NCI-H128 (cell line): ENCODE data around the gene TTLL5.

Experiments used
- DNase-seq: peaks from one replicate; lab custom pipeline; 2025; ENCODE audit not compliant: unreplicated experiment; lab: John Stamatoyannopoulos, UW

TTLL5 gene

DNA sequence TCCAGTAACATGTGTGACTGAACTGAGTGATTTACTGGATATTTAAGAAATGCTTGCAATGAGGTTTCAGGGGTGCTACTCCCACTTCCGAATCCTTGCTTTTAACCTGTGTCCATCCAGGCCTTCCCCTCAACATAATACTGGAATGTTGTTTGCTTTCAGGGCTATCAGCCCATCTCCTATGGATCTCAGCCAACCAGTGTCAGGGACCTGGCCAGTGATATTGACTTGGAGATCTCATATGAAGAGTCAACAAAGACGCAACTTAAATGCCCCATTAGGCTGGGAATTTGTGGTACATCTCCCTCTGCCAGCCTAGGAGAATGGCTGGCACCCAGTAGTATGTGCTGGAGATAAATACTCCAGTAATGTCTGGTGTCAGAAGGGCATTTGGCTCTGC, 323.6 kb downstream of the TTLL5 start:
- DNase-seq = no peak

DNA sequence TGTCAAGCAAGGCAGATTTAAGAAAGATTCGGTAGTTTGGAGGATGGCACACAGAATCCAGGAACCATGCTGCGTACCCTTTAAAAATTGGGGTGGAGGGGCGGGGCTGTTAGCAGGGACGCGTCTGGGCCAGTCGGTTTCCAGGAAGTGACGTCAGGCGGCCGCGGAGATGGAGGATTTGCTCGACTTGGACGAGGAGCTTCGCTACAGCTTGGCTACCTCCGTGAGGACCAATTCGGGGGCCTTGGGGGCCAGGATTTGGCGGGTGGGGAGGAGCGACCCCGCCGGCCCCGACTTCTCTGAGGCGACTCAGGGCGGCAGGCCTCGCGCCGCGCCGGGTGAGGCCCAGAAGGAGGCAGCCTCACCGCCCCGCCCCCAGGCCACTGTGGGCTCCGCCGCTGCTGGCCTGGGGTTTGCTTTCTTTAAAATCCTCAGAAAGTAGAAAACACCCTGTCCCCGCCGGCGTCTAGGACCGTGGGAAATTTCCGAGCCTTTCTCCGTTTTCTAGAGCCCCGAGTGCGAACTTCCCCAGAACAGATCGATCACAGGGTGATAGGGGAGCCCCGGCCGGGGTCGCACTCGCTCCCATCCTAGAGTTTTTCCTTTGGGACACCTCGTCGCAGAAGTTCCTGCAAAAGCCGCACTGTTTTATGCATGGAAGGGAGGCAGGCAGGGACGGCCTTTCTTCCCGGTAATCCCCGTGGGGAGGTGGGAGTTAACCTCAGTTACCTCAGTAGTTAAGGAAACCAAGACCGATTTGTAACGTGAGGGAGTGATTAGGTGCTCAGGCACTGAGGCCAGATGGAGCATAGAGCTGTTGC, 324.8 kb downstream of the TTLL5 start, which contains the start of gene IFT43:
TSS of gene IFT43 (plus strand) at position 146 of the 821 bp plus-strand sequence. CDS start at position 170, 24 bp downstream.
- peak; percentile 10 for DNase-seq

DNA sequence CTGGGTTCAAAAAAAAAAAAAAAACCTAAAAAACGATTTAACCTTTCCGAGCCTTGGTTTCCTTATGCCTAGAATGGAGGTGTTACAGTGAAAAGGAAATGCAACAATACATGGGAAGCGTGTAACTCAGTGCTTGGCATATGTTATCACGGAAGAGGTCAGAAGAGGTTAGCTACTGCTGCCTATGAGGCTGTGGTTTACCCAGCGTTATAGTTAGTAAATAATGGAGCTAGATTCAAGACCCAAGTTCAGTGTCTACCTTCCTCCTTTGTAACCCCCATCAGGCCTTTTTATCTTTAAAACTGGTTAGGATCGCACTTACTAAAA, 325.4 kb downstream of the TTLL5 start:
- no peak for DNase-seq

DNA sequence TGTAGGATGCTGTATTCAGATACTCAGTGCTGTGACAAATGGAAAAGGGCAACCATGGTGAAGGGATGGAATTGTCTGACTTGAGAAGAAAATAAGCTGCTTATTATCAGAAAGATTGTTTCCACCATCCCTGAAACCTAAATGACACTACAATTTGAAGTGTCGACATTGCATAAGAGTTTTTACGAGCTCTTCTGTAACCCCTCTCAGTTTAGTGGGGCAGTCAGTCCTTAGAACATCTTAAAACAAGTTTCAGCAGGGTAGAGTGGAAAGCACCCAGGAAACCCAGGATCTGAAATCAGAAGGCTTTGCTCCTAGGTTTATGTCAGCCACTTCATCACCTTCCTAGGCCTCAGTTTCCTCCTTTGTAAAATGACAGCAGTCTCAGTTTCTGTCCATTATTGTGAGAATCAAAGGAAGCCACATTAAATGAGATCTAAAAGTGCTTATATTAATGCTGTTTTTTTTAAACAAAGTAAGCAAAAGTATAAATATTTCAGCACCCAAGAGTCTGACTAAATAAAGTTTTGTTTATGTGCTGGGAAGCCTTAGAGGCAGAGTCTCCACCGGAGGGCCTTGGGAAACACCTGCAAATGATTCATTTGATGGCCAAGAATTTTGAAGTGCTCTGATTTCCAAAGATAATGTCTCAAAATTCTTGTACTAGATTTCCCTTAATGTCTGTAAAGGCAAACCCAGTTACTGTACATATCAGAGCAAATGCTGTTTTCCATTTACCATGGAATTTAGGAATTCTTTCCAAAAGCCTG, 326.3 kb downstream of the TTLL5 start:
- DNase-seq = no peak

DNA sequence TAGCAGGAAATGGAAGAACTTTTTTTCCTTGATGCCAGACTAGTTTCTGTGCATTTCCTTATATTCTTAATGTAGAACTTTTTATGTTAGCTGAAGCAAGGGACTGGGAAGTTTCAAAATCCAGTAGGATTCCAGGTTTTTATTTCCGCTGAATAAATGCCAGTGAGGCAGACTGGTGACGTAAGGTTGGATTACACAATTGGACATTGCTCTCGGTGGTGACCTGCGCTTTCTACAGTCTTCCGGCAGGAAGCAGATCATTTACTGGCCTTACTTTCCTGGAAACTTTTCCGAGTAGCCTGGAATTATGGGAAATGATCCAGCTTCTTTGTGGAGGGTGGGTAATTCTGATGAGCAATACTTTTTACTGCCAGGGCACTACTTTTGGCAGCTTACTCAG, 328.1 kb downstream of the TTLL5 start:
- DNase-seq = no peak

DNA sequence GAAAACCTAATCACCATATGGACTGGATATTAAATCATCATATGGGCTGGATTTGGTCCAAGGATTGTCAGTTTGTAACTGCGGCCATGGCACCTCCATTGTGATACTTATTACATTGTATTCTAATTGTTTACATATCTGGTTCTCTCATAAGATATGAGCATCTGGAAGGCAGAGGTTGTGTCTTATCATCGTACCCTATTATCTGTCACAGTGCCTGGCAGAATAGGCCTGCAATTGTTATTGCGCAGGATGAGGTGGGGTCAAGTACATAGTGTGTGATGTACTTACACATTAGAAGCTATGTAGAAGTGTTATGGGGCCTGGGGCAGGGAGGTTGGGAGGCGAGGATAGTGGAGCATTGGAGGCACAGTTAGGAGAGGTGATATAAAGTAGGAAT, 329.3 kb downstream of the TTLL5 start:
- DNase-seq = no peak

DNA sequence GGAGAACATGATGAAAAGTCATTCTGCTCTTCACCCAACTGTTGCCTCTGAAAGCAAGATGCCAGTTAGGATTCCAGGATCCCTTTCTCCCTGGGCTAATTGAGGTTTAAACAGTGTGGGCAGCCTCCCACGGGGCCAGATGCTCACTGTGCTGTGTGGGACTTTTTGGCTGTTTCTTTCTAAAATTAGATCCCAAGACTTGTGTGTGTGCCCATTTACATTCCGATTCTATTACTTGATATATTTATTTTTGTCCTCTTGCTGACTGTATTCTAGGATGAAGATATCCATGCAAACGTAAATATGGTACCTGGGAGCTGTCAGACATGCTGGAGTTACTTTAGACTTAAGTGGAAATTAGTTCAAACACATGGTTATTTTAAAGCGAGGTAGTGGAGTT, 330.7 kb downstream of the TTLL5 start:
- DNase-seq = no peak

DNA sequence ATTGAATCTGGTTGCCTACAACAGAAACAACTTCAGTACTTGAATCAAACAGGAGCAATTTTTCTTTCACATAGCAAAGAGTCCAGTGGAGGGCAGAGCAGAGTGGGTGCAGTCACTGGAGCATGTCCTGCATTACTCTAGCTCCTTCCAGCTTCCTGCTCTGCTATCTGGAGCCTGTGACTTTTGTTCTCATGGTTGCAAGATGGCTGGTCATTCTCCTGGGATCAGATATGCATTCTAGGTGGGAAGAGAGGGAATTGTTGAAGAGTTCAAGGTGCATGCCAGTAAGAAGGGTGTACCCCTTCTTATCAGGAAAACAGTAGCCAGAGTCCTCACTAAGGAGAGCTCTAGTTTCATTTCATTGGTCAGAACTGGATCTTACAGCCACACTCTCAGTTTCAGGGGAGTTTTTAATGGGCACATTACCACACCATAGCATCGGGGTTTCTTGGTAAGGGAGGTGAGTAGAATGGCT, 332.6 kb downstream of the TTLL5 start:
- no peak for DNase-seq

DNA sequence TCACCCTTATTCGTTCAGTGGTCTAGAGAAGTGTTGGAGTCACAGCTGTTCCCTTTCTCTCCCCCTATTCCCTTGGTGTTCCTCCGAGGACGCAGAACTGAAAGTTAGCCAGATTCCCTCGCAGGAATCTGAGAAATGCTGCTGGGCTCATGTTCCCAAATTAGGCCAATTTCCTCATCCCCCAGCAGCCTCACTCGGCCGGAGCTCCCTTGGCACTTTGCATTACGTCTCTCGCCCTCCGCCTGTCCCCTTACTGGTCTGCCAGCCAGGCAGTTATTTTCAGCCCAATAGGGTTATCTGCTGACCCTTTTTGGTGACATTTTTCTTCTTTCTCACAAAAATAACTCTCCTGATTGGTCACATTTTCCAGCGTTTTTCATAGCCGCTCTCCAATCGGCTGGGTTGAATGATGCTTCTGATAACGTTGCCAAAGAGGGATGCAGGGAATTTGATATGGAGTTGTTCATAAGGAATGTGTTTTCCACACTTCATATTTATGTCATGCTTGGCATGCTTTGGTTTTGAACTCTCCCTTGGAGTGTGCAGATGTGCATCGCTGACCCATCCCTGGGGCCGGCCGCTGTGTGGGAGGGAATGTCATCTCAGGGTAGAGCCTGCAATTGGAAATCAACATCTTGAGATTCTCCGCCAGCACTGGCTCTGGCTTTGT, 334.5 kb downstream of the TTLL5 start:
- DNase-seq = no peak

DNA sequence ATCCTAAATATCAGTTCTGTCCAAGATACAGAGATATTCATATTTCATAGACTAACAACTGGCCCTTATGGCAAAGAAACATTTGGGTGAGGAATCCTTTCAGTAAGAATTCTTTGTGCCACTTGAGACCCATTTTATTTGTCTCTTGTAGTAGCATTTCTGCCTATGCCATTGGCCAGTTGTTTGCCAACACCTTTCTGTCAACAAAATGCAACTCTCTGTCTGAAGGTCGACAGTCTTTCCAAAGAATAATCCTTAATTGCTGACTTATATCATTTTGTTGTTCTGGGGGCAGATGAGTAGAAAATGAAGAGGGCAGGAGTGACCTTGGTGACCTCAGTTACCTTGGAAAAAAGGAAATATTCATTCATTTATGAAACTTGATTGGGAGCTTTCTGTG, 335.4 kb downstream of the TTLL5 start:
- no peak for DNase-seq

DNA sequence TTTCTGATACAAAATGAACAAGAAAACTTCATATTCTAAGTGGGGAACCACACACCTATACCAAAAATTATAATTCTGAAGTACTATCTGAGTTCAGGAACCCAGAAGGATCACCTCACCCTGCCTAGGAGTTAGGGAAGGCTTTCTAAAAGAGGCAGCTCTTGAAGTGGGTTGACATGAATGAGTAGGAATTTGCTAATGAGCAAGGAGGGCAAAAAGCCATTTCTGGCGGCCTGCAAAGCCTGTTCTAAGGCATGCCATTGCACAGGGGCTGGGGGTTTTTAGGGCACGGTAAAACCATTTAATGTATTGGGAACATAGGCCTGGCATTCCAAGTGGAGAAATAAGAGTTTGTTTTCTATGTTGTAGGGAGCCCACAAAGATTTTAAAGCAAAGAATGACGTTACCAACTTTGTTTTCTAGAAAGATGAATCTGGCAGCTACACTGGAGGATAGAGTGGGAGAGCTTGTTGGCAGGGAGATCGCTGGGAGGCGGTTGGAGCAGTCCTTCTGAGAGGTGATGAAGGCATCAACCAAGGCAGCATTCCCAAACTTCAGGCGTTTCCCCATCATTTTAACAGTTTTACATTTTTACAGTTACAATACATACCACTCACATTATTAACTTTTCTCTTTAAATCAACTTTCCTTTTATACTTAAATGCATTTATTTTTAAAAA, 338.6 kb downstream of the TTLL5 start:
- DNase-seq = no peak

DNA sequence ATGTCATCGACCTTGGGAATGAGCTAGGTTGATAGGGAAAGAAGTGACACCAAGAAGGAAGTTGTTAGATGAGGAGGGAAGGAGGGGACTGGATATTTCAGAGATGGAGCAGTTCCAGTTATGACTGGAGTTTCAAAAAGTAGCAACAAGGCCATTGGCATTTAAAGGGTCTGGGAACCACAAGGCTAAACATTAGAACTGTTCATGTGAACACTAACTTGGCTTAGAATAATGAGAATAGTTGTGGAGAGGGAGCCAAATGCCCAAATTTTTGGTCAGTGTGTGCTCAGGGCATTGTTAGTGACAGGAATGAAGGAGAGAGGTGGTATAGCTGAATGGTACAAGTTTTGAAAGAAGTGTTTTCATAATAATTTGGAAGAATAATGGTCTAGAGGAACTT, 341.3 kb downstream of the TTLL5 start:
- no peak for DNase-seq
